IPS-NIHi7 (cell line): ENCODE results near the gene SKP1.

Source experiments
- DNase-seq: peaks from one replicate; pipeline ENCODE4 v3.0.0; 2012; ENCODE audit warnings: mixed read lengths; ENCODE audit errors: extremely low spot score

Gene SKP1

GRCh38 chr5:134113902-134114875 lies 62.6 kb downstream of the SKP1 start, which contains the start of gene TCF7:
TCF7 (plus strand) TSS chr5:134114681; CDS start chr5:134114907, 226 bp downstream.
- DNase-seq = peak; percentile 96

- DNase-seq = no peak
These were observed 63.3 kb downstream of the SKP1 start for GRCh38 chr5:134113363-134113889.

GRCh38 chr5:134112726-134113362 lies 63.9 kb downstream of the SKP1 start:
- DNase-seq = no peak

GRCh38 chr5:134111741-134112647 lies 64.8 kb downstream of the SKP1 start:
- no peak for DNase-seq

GRCh38 chr5:134110382-134110781 lies 66.4 kb downstream of the SKP1 start:
- DNase-seq = no peak

GRCh38 chr5:134107779-134108178 lies 69.0 kb downstream of the SKP1 start:
- DNase-seq = no peak

- DNase-seq = no peak
These were observed 69.6 kb downstream of the SKP1 start for GRCh38 chr5:134106991-134107701.

- no peak for DNase-seq
These were observed 72.6 kb downstream of the SKP1 start for GRCh38 chr5:134103998-134104654.

- DNase-seq = no peak
These were observed 73.4 kb downstream of the SKP1 start for GRCh38 chr5:134103397-134103796.

- peak; percentile 86 for DNase-seq
These were observed 74.9 kb downstream of the SKP1 start for GRCh38 chr5:134101686-134102439.

- DNase-seq = peak; percentile 73
These were observed 76.3 kb downstream of the SKP1 start for GRCh38 chr5:134100283-134101091.

GRCh38 chr5:134099939-134100282 lies 76.8 kb downstream of the SKP1 start:
- DNase-seq = peak; percentile 54

- no peak for DNase-seq
These were observed 77.4 kb downstream of the SKP1 start for GRCh38 chr5:134099288-134099872.
